ENCODE measurements around the gene PPIL3.

DNA sequence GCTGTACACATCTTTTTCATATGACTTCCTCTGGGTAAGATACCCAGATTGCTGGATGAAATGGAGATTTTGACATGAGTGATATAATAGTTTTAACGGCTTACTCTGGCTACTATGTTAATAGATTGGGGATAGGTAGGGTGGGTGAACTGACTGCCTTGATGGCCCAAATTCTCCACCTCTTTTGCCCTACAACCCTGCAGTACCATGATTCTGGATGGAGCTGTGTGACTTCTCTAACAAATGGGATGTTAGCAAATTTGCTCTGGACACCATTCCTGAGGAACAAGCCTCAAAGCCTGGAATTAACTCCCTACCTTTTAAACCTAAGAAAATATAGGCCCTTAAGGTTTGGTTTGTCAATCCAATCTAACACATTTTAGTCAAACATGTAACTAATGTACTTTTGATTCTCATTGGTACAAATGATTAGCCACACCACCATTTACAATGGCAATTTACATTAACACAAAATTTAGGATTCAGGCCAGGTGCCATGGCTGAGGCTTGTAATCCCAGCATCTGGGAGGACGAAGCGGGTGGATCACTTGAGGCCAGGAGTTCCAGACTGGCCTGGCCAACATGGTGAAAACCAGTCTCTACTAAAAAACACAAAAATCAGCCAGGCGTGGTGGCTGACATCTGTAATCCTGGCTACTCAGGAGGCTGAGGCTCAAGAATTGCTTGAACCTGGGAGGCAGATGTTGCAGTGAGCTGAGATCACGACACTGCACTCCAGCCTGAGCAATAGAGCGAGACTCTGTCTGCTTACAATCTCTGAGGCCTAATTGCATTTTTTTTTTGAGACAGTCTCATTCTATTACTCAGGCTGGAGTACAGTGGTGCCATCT lies 37.3 kb downstream of the PPIL3 start:
- TF ChIP-seq, protein P1, sequence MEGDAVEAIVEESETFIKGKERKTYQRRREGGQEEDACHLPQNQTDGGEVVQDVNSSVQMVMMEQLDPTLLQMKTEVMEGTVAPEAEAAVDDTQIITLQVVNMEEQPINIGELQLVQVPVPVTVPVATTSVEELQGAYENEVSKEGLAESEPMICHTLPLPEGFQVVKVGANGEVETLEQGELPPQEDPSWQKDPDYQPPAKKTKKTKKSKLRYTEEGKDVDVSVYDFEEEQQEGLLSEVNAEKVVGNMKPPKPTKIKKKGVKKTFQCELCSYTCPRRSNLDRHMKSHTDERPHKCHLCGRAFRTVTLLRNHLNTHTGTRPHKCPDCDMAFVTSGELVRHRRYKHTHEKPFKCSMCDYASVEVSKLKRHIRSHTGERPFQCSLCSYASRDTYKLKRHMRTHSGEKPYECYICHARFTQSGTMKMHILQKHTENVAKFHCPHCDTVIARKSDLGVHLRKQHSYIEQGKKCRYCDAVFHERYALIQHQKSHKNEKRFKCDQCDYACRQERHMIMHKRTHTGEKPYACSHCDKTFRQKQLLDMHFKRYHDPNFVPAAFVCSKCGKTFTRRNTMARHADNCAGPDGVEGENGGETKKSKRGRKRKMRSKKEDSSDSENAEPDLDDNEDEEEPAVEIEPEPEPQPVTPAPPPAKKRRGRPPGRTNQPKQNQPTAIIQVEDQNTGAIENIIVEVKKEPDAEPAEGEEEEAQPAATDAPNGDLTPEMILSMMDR (IDR thresholded peaks at IDR 0.05): no peak
- TF ChIP-seq POLR2A (IDR thresholded peaks at IDR 0.05): no peak

Measured in lower leg skin (tissue), 3 donors.